Measurements from ENCODE around the gene COX7B. TPM values are rescaled to one million over a fixed set of nuclear protein-coding genes. Genes with fewer than 3 reads are reported as not detected.

Gene COX7B
- total RNA-seq, 1 experiment from 2014 or later: 356 TPM

GRCh38 chrX:77935886-77936285 is 36.6 kb downstream of the COX7B start:
- TF ChIP-seq EZH2 (IDR thresholded peaks at IDR 0.05; ENCODE audit: low read depth): no peak
- TF ChIP-seq, protein P1, sequence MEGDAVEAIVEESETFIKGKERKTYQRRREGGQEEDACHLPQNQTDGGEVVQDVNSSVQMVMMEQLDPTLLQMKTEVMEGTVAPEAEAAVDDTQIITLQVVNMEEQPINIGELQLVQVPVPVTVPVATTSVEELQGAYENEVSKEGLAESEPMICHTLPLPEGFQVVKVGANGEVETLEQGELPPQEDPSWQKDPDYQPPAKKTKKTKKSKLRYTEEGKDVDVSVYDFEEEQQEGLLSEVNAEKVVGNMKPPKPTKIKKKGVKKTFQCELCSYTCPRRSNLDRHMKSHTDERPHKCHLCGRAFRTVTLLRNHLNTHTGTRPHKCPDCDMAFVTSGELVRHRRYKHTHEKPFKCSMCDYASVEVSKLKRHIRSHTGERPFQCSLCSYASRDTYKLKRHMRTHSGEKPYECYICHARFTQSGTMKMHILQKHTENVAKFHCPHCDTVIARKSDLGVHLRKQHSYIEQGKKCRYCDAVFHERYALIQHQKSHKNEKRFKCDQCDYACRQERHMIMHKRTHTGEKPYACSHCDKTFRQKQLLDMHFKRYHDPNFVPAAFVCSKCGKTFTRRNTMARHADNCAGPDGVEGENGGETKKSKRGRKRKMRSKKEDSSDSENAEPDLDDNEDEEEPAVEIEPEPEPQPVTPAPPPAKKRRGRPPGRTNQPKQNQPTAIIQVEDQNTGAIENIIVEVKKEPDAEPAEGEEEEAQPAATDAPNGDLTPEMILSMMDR (conservative IDR thresholded peaks at IDR 0.05): no peak
- DNase-seq: no peak
- no peaks in the 10 kb centered on the region for H3K36me3 ChIP-seq (ENCODE audit: low read depth)
- BruUV-seq (replicated peaks): no TSS peak
- H3K4me3 ChIP-seq: no peak overlapping the region
- H3F3A ChIP-seq (ENCODE audit: insufficient read depth, low read depth): peaks cover 20% of the 10 kb centered on the region
- H3K79me2 ChIP-seq (ENCODE audit: low read depth): no peaks in the 10 kb centered on the region
- no peak overlapping the region for H2AFZ ChIP-seq
- ChIA-PET POLR2A (ENCODE audit: unreplicated experiment) (no interaction called here), CTCF (no interaction called here)
- peak overlapping the region; percentile 96 for H3K27ac ChIP-seq
- H3K27me3 ChIP-seq (ENCODE audit: insufficient read depth, low read depth): no peaks in the 10 kb centered on the region
- H3K9me3 ChIP-seq (ENCODE audit: insufficient read depth, low read depth): no peaks in the 10 kb centered on the region
- H4K20me1 ChIP-seq (ENCODE audit: insufficient read depth): no peaks in the 10 kb centered on the region
- peaks cover 31% of the 10 kb centered on the region for H3K4me1 ChIP-seq (replicated peaks; ENCODE audit: insufficient read depth)
- peak overlapping the region; percentile 74; the same call in 1 of the 2 replicates for H3K4me2 ChIP-seq
- intact Hi-C loops (cut with micrococcal nuclease; ENCODE audit: unreplicated experiment): no loop called here
- no peaks in the 10 kb centered on the region for H3K9me2 ChIP-seq (ENCODE audit: insufficient read depth)

DNA sequence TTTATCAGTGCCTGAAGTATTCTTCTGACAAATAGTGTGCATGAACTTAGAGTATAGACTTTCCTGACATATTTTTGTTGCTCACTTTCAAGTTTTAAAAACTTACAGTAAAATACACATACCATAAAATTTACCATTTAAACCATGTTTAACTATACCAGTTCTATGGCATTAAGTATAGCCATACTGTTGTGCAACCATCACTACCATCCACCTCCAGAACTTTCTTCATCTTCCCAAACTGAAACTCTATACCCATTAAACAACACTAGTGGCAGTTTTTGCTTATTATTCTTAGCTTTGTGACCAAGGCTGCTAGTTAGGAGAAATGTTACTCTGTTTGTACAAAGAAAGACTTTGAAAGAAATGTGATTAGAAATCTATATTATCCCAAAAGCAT is 37.0 kb downstream of the COX7B start:
- H3F3A ChIP-seq (ENCODE audit: insufficient read depth, low read depth): peaks cover 20% of the 10 kb centered on the region
- no peak for DNase-seq
- peaks cover 31% of the 10 kb centered on the region for H3K4me1 ChIP-seq (replicated peaks; ENCODE audit: insufficient read depth)
- no peaks in the 10 kb centered on the region for H3K79me2 ChIP-seq (ENCODE audit: low read depth)
- intact Hi-C loops (cut with micrococcal nuclease; ENCODE audit: unreplicated experiment): no loop called here
- no peaks in the 10 kb centered on the region for H4K20me1 ChIP-seq (ENCODE audit: insufficient read depth)
- no peaks in the 10 kb centered on the region for H3K9me3 ChIP-seq (ENCODE audit: insufficient read depth, low read depth)
- H3K4me3 ChIP-seq: no peak overlapping the region
- peak overlapping the region; percentile 74 for H3K4me2 ChIP-seq
- H3K27me3 ChIP-seq (ENCODE audit: insufficient read depth, low read depth): no peaks in the 10 kb centered on the region
- TF ChIP-seq, protein P1 (conservative IDR thresholded peaks at IDR 0.05): no peak
- no peak for TF ChIP-seq EZH2 (IDR thresholded peaks at IDR 0.05; ENCODE audit: low read depth)
- no peaks in the 10 kb centered on the region for H3K36me3 ChIP-seq (ENCODE audit: low read depth)
- CTCF ChIA-PET: no interaction called here
- no peak overlapping the region for H2AFZ ChIP-seq
- no peaks in the 10 kb centered on the region for H3K9me2 ChIP-seq (ENCODE audit: insufficient read depth)
- BruUV-seq (replicated peaks): no TSS peak
- peak overlapping the region; percentile 96 for H3K27ac ChIP-seq
- POLR2A ChIA-PET (ENCODE audit: unreplicated experiment): no interaction called here

DNA sequence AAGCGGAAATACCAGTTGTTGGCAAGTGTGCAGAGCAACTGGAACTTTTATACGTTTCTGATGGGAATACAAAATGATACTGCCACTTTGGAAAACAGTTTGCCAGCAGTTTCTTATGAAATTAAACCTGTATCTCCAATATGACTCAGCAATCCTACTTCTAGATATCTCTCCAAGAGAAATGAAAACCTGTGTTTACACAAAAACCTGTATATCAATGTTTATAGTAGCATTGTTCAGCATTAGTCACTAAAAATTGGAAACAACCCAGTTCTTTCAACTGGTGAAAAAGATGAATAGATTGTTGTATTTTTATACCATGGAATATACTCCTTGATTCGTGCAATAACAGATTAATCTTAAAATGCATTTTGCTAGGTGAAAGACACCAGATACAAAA is 38.0 kb downstream of the COX7B start:
- Histone ChIP-seq H3K4me3 (peak overlapping the region; percentile 45; the same call in 1 of the 2 replicates), H3F3A (ENCODE audit: insufficient read depth, low read depth) (peaks cover 20% of the 10 kb centered on the region), H3K9me3 (ENCODE audit: insufficient read depth, low read depth) (no peaks in the 10 kb centered on the region), H3K4me1 (replicated peaks; ENCODE audit: insufficient read depth) (peaks cover 31% of the 10 kb centered on the region), H3K27me3 (ENCODE audit: insufficient read depth, low read depth) (no peaks in the 10 kb centered on the region), H3K36me3 (ENCODE audit: low read depth) (no peaks in the 10 kb centered on the region), H3K4me2 (peak overlapping the region; percentile 74), H4K20me1 (ENCODE audit: insufficient read depth) (no peaks in the 10 kb centered on the region), H3K27ac (peak overlapping the region; percentile 96), H3K79me2 (ENCODE audit: low read depth) (no peaks in the 10 kb centered on the region), H3K9me2 (ENCODE audit: insufficient read depth) (no peaks in the 10 kb centered on the region), H2AFZ (0 out of 2 replicates have a peak overlapping the region, but pooled peaks have one; percentile 29)
- intact Hi-C loops (cut with micrococcal nuclease; ENCODE audit: unreplicated experiment): no loop called here
- no TSS peak for BruUV-seq (replicated peaks)
- peak in 1 of 2 experiments; percentile 91 for DNase-seq
- POLR2A ChIA-PET (ENCODE audit: unreplicated experiment): no interaction called here
- TF ChIP-seq, protein P1 (conservative IDR thresholded peaks at IDR 0.05): no peak
- no peak for TF ChIP-seq EZH2 (IDR thresholded peaks at IDR 0.05; ENCODE audit: low read depth)
- CTCF ChIA-PET: no interaction called here
